ENCODE data around the gene LCNL1.

DNA sequence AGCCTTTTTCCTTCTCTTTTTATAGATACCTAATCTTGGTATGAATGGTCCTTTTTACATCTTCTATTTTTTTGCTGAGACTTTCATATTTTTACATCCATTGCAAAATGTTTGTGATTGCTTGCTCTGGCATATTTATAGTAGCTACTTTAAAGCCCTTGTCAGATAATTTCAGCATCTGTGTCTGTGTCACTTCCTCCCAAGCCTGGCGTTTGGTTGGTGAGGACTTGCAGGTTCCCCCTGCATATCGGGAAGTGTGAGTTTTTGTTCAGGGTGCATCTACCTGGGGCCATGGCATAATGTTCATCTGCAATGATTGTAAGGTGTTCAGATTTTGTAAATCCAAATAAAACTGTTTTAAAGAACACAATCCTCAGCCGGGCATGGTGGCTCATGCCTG lies 47.1 kb upstream of the LCNL1 start:
- TF ChIP-seq, protein P1, sequence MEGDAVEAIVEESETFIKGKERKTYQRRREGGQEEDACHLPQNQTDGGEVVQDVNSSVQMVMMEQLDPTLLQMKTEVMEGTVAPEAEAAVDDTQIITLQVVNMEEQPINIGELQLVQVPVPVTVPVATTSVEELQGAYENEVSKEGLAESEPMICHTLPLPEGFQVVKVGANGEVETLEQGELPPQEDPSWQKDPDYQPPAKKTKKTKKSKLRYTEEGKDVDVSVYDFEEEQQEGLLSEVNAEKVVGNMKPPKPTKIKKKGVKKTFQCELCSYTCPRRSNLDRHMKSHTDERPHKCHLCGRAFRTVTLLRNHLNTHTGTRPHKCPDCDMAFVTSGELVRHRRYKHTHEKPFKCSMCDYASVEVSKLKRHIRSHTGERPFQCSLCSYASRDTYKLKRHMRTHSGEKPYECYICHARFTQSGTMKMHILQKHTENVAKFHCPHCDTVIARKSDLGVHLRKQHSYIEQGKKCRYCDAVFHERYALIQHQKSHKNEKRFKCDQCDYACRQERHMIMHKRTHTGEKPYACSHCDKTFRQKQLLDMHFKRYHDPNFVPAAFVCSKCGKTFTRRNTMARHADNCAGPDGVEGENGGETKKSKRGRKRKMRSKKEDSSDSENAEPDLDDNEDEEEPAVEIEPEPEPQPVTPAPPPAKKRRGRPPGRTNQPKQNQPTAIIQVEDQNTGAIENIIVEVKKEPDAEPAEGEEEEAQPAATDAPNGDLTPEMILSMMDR (IDR thresholded peaks at IDR 0.05; ENCODE audit: poor library complexity), result no peak
- TF ChIP-seq EZH2 (IDR thresholded peaks at IDR 0.05; ENCODE audit: borderline replicate concordance), result no peak
- TF ChIP-seq EZH2phosphoT487 (IDR thresholded peaks at IDR 0.05; ENCODE audit: low read depth, severe bottlenecking, unreplicated experiment), result no peak

All from hepatocyte (in vitro differentiated cells).